K562 (cell line): ENCODE measurements around the gene ZNF276. TPM values are rescaled to one million over a fixed set of nuclear protein-coding genes. Genes with fewer than 3 reads are reported as not detected.

Experiments
- ADNP ChIP-seq: fragments of 200-800 bp; sonication (Bioruptor generic); IDR thresholded peaks from 2 replicates; pipeline ENCODE4 v1.6.1; 2016; ENCODE audit warnings: missing genetic modification characterization, missing compliant biosample characterization
- ARID1B ChIP-seq: fragments of 450-650 bp; IDR thresholded peaks from 2 replicates; pipeline ENCODE4 v1.6.1; 2016; ENCODE audit warnings: antibody characterized with exemption, mild to moderate bottlenecking, inconsistent platforms
- CREM ChIP-seq: IDR thresholded peaks from 2 replicates; pipeline ENCODE4 v1.6.1; 2014; ENCODE audit warnings: antibody characterized with exemption, low read depth
- CXXC5 ChIP-seq: fragments of 250-450 bp; sonication (Bioruptor Pico); IDR thresholded peaks from 2 replicates; pipeline ENCODE4 v1.8.0; 2022; ENCODE audit warnings: inconsistent platforms, mild to moderate bottlenecking, moderate library complexity
- HLTF ChIP-seq: fragments of 450-650 bp; IDR thresholded peaks from 2 replicates; pipeline ENCODE4 v1.6.1; 2016
- HSF4 ChIP-seq: fragments of 250-450 bp; sonication (Bioruptor Pico); IDR thresholded peaks from 2 replicates; pipeline ENCODE4 v2.1.2; 2022; ENCODE audit warnings: mild to moderate bottlenecking, moderate library complexity, borderline replicate concordance
- PCBP1 ChIP-seq: fragments of 200-400 bp; formaldehyde crosslinking; IDR thresholded peaks from 2 replicates; pipeline ENCODE4 v1.6.1; 2018; ENCODE audit warnings: mild to moderate bottlenecking, low read depth, low read length; ENCODE audit not compliant: poor library complexity, severe bottlenecking
- PHF21A ChIP-seq: fragments of 450-650 bp; IDR thresholded peaks from 2 replicates; pipeline ENCODE4 v1.6.1; 2017; ENCODE audit warnings: low read depth, borderline replicate concordance
- SLC30A9 ChIP-seq: fragments of 250-450 bp; sonication (Bioruptor Pico); IDR thresholded peaks from 2 replicates; pipeline ENCODE4 v1.8.0; 2022; ENCODE audit warnings: mild to moderate bottlenecking, moderate library complexity
- STAT5B ChIP-seq: fragments of 250-450 bp; sonication (Bioruptor Pico); IDR thresholded peaks from 2 replicates; pipeline ENCODE4 v1.8.0; 2021; ENCODE audit warnings: mild to moderate bottlenecking, inconsistent platforms
- TCFL5 ChIP-seq: fragments of 250-450 bp; sonication (Bioruptor Pico); conservative IDR thresholded peaks from 2 replicates; pipeline ENCODE4 v1.6.1; 2021; ENCODE audit warnings: mild to moderate bottlenecking, moderate library complexity, matching md5 sums
- ZBTB17 ChIP-seq: fragments of 450-650 bp; formaldehyde crosslinking; IDR thresholded peaks from 2 replicates; pipeline ENCODE4 v1.4.0; 2020; ENCODE audit warnings: mild to moderate bottlenecking
- ZNF134 ChIP-seq: fragments of 250-450 bp; sonication (Bioruptor Pico); conservative IDR thresholded peaks from 2 replicates; pipeline ENCODE4 v1.4.0; 2020
- ZNF41 ChIP-seq: fragments of 250-450 bp; sonication (Bioruptor Pico); conservative IDR thresholded peaks from 2 replicates; pipeline ENCODE4 v1.4.0; 2020; ENCODE audit warnings: mild to moderate bottlenecking
- polyA plus RNA-seq, 8 experiments: library from polyadenylated mRNA; depleted of rRNA in 4 of 8; stranded (reverse) in 5 of 8; unstranded in 3 of 8; fragments of >200 nt; fragmentation: Nextera tagmentation in 2 of 8; fragmentation: Illumina TruSeq in 1 of 8; extraction: Ambion mirVana in 2 of 8; extraction: Trizol in 1 of 8; gene quantifications; 2 replicates each; pipeline versions ENCODE4 v1.2.1 to v1.2.3, GENCODE V29; 2011 to 2014; ENCODE audit warnings: inconsistent platforms in 1 of 8, missing spikeins in 1 of 8
- total RNA-seq, 7 experiments: library from RNA; depleted of rRNA in 6 of 7; stranded (reverse); fragments of >200 nt in 6 of 7; fragmentation: Illumina TruSeq in 2 of 7; extraction: Trizol in 2 of 7; gene quantifications; 2 replicates each; pipeline versions ENCODE4 v1.2.1 to v1.2.3, GENCODE V29; 2011 to 2021; ENCODE audit warnings: low replicate concordance in 1 of 7
- TF ChIP-seq, protein P1 (sequence below): fragments of 450-650 bp; formaldehyde crosslinking; IDR thresholded peaks from 2 replicates; pipeline ENCODE4 v1.4.0; 2020; ENCODE audit warnings: mild to moderate bottlenecking, moderate library complexity
- TF ChIP-seq, protein P2 (sequence below): fragments of 250-450 bp; sonication (Bioruptor Pico); IDR thresholded peaks from 2 replicates; pipeline ENCODE4 v1.8.0; 2021; ENCODE audit warnings: borderline replicate concordance, mild to moderate bottlenecking, moderate library complexity; ENCODE audit not compliant: poor library complexity, severe bottlenecking
- TF ChIP-seq, protein P3 (sequence below): IDR thresholded peaks from 3 replicates; pipeline ENCODE4 v1.6.1; 2011; ENCODE audit warnings: borderline replicate concordance, mild to moderate bottlenecking, moderate library complexity; ENCODE audit not compliant: insufficient read length; ENCODE audit errors: extremely low read depth
- TF ChIP-seq, protein P4 (sequence below): fragments of 450-650 bp; IDR thresholded peaks from 2 replicates; pipeline ENCODE4 v1.7.0; 2016; ENCODE audit warnings: borderline replicate concordance
- TF ChIP-seq, protein P5 (sequence below): sonication (generic); formaldehyde crosslinking; IDR thresholded peaks from 2 replicates; pipeline ENCODE4 v1.8.0; 2022; ENCODE audit warnings: mild to moderate bottlenecking, missing genetic modification reagents
- TF ChIP-seq, protein P6 (sequence below): sonication (generic); formaldehyde crosslinking; IDR thresholded peaks from 2 replicates; pipeline ENCODE4 v1.8.0; 2022; ENCODE audit warnings: mild to moderate bottlenecking, missing genetic modification reagents

The ZNF276 gene
- total and polyA plus RNA-seq, 9 of the 15 experiments (the other 6 are each of a cell fraction or from before 2014, with no cell fraction given), result 0.49 to 43.9 (median 15.8) TPM

DNA sequence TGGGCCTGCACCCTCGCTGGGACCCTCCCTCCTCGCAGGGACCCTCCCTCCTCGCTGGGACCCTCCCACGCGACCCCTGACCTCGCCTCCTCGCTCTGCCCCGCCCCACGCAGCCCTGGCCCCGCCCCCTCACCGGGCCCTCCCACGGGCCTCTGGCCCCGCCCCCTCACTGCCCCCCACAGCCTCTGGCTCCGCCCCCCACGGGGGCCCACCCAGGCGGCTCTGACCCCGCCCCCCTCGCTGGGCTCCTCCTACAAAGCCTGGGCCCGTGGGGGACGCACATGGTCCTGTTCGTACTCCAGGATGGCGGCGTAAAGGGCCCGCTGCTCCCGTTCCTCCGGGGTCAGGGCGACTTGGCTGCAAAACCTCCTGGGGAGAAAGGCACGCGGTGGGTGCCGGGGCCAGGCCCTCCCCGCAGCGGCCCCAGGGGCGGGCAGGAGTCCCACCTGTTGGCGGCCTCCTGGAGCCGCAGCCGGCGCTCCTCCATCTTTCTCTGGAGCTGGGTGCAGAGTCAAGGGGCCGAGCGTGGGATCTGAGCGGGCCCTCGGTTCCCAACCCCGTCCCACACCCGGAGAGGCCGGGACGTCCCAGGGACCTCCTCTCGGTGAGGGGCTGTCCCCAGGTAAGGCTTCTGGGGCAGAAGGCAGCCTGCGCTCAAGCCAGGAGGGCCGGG lies 9.6 kb upstream of the ZNF276 start (continued):
- TF ChIP-seq, protein P1, sequence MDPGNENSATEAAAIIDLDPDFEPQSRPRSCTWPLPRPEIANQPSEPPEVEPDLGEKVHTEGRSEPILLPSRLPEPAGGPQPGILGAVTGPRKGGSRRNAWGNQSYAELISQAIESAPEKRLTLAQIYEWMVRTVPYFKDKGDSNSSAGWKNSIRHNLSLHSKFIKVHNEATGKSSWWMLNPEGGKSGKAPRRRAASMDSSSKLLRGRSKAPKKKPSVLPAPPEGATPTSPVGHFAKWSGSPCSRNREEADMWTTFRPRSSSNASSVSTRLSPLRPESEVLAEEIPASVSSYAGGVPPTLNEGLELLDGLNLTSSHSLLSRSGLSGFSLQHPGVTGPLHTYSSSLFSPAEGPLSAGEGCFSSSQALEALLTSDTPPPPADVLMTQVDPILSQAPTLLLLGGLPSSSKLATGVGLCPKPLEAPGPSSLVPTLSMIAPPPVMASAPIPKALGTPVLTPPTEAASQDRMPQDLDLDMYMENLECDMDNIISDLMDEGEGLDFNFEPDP (CRISPR knock-in tag), result 0 out of 2 replicates have a peak, but pooled peaks have one; percentile 48
- TF ChIP-seq ZBTB17 (CRISPR knock-in tag) (0 out of 2 replicates have a peak, but pooled peaks have one; percentile 23), ADNP (tag) (no peak), CREM (no peak), ARID1B (no peak), ZNF134 (CRISPR knock-in tag) (no peak), CXXC5 (CRISPR knock-in tag) (peak; percentile 54), TCFL5 (CRISPR knock-in tag) (no peak), PCBP1 (peak; percentile 74), PHF21A (no peak), HSF4 (CRISPR knock-in tag) (no peak), SLC30A9 (no peak), STAT5B (CRISPR knock-in tag) (no peak), ZNF41 (no peak), HLTF (no peak)
- TF ChIP-seq, protein P2, sequence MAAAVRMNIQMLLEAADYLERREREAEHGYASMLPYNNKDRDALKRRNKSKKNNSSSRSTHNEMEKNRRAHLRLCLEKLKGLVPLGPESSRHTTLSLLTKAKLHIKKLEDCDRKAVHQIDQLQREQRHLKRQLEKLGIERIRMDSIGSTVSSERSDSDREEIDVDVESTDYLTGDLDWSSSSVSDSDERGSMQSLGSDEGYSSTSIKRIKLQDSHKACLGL (CRISPR knock-in tag), result peak; percentile 74
- TF ChIP-seq, protein P3, sequence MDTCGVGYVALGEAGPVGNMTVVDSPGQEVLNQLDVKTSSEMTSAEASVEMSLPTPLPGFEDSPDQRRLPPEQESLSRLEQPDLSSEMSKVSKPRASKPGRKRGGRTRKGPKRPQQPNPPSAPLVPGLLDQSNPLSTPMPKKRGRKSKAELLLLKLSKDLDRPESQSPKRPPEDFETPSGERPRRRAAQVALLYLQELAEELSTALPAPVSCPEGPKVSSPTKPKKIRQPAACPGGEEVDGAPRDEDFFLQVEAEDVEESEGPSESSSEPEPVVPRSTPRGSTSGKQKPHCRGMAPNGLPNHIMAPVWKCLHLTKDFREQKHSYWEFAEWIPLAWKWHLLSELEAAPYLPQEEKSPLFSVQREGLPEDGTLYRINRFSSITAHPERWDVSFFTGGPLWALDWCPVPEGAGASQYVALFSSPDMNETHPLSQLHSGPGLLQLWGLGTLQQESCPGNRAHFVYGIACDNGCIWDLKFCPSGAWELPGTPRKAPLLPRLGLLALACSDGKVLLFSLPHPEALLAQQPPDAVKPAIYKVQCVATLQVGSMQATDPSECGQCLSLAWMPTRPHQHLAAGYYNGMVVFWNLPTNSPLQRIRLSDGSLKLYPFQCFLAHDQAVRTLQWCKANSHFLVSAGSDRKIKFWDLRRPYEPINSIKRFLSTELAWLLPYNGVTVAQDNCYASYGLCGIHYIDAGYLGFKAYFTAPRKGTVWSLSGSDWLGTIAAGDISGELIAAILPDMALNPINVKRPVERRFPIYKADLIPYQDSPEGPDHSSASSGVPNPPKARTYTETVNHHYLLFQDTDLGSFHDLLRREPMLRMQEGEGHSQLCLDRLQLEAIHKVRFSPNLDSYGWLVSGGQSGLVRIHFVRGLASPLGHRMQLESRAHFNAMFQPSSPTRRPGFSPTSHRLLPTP, result no peak
- TF ChIP-seq, protein P4, sequence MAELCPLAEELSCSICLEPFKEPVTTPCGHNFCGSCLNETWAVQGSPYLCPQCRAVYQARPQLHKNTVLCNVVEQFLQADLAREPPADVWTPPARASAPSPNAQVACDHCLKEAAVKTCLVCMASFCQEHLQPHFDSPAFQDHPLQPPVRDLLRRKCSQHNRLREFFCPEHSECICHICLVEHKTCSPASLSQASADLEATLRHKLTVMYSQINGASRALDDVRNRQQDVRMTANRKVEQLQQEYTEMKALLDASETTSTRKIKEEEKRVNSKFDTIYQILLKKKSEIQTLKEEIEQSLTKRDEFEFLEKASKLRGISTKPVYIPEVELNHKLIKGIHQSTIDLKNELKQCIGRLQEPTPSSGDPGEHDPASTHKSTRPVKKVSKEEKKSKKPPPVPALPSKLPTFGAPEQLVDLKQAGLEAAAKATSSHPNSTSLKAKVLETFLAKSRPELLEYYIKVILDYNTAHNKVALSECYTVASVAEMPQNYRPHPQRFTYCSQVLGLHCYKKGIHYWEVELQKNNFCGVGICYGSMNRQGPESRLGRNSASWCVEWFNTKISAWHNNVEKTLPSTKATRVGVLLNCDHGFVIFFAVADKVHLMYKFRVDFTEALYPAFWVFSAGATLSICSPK, result no peak
- TF ChIP-seq, protein P5, sequence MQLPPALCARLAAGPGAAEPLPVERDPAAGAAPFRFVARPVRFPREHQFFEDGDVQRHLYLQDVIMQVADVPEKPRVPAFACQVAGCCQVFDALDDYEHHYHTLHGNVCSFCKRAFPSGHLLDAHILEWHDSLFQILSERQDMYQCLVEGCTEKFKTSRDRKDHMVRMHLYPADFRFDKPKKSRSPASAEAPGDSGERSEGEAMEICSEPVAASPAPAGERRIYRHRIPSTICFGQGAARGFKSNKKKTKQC, result peak; percentile 75; the same call in 1 of the 2 replicates
- TF ChIP-seq, protein P6, sequence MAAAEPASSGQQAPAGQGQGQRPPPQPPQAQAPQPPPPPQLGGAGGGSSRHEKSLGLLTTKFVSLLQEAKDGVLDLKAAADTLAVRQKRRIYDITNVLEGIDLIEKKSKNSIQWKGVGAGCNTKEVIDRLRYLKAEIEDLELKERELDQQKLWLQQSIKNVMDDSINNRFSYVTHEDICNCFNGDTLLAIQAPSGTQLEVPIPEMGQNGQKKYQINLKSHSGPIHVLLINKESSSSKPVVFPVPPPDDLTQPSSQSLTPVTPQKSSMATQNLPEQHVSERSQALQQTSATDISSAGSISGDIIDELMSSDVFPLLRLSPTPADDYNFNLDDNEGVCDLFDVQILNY, result no peak
